B cell (primary cell): Measurements from ENCODE around the gene GALK1. TPM values are rescaled to one million over a fixed set of nuclear protein-coding genes. Genes with fewer than 3 reads are reported as not detected.
"Not testable (repeated sequence)": the region's sequence is repeated elsewhere in the genome, so short reads cannot be mapped to it uniquely, and the experiment has no call there.

Source experiments
- ATAC-seq: fragments of 200-7000 bp; cut with Tn5 transposase; one replicate; pipeline ENCODE4 v1.10.0; 2021; ENCODE audit warnings: low read depth, mild to moderate bottlenecking, moderate number of reproducible peaks, moderate library complexity
- CTCF ChIA-PET: fragments of 350-600 bp; sonication (Branson Sonifier 250); formaldehyde crosslinking; loops from one replicate; lab custom pipeline; 2021; ENCODE audit warnings: antibody characterized with exemption, inconsistent platforms; lab: Charles Lee
- POLR2A ChIA-PET: fragments of 350-600 bp; sonication (Branson Sonifier 250); formaldehyde crosslinking; loops from one replicate; lab custom pipeline; 2021; ENCODE audit warnings: antibody characterized with exemption; lab: Charles Lee
- DNase-seq: peaks from one replicate; pipeline ENCODE4 v3.0.0; 2013
- H2AFZ ChIP-seq: 2 replicates; pipeline ENCODE4 v1.6.1; 2012; ENCODE audit warnings: mild to moderate bottlenecking, low read depth, low read length; ENCODE audit not compliant: insufficient read depth, poor library complexity, severe bottlenecking
- H3K27ac ChIP-seq, 2 donors: 1 replicate in 1 of 2; 2 replicates in 1 of 2; pipeline ENCODE4 v1.5.1; 2012 to 2013; ENCODE audit warnings: low read length in 2 of 2, mild to moderate bottlenecking in 2 of 2, moderate library complexity in 1 of 2
- H3K27me3 ChIP-seq, 4 experiments: fragments of 200-600 bp in 1 of 4; sonication (generic) in 1 of 4; replicated peaks in 1 of 4; 1 replicate in 2 of 4; 2 replicates in 2 of 4; pipeline versions ENCODE4 v1.6.1 to v1.7.0; 2013 to 2016; ENCODE audit warnings: low read length in 3 of 4, mild to moderate bottlenecking in 2 of 4, mixed read lengths in 1 of 4, moderate library complexity in 1 of 4; ENCODE audit not compliant: insufficient read depth in 4 of 4, control insufficient read depth in 3 of 4; ENCODE audit errors: control extremely low read depth in 1 of 4
- H3K36me3 ChIP-seq, 2 experiments: replicated peaks in 1 of 2; 1 replicate in 1 of 2; 2 replicates in 1 of 2; pipeline versions ENCODE4 v1.6.1 to v1.7.1; 2013; ENCODE audit warnings: low read length in 1 of 2; ENCODE audit not compliant: insufficient read depth in 2 of 2, control insufficient read depth in 1 of 2; ENCODE audit errors: control extremely low read depth in 1 of 2, extremely low read depth in 1 of 2
- H3K4me1 ChIP-seq, 2 donors: fragments of 200-600 bp in 1 of 2; sonication (generic) in 1 of 2; 1 replicate in 1 of 2; 2 replicates in 1 of 2; pipeline versions ENCODE4 v1.5.1 to v1.6.1; 2013 to 2017; ENCODE audit warnings: low read length in 2 of 2; ENCODE audit not compliant: control insufficient read depth in 2 of 2, insufficient read depth in 2 of 2
- H3K4me2 ChIP-seq: replicated peaks from 2 replicates; pipeline ENCODE3; 2012; ENCODE audit warnings: mild to moderate bottlenecking, low read depth, low read length; ENCODE audit not compliant: poor library complexity, severe bottlenecking
- H3K4me3 ChIP-seq, 5 experiments: fragments of 200-600 bp in 1 of 5; sonication (generic) in 1 of 5; 1 replicate in 3 of 5; 2 replicates in 2 of 5; pipeline versions ENCODE4 v1.5.1 to v1.7.0; 2011 to 2016; ENCODE audit warnings: low read length in 4 of 5, mild to moderate bottlenecking in 4 of 5, low read depth in 2 of 5, control low read depth in 1 of 5, moderate library complexity in 1 of 5; ENCODE audit not compliant: insufficient read depth in 1 of 5; ENCODE audit errors: control extremely low read depth in 1 of 5, extremely low read depth in 1 of 5
- H3K79me2 ChIP-seq: fragments of 200-600 bp; sonication (generic); one replicate; pipeline ENCODE4 v1.6.0; 2016; ENCODE audit warnings: low read length; ENCODE audit not compliant: control insufficient read depth, insufficient read depth
- H3K9ac ChIP-seq: fragments of 200-600 bp; sonication (generic); 2 replicates; pipeline ENCODE4 v1.6.1; 2017; ENCODE audit warnings: mild to moderate bottlenecking, low read length, moderate library complexity
- H3K9me3 ChIP-seq, 3 donors: one replicate each; pipeline versions ENCODE4 v1.6.1 to v1.7.1; 2013; ENCODE audit warnings: low read length in 2 of 3; ENCODE audit not compliant: control insufficient read depth in 2 of 3, insufficient read depth in 1 of 3; ENCODE audit errors: control extremely low read depth in 1 of 3
- H4K20me1 ChIP-seq: 2 replicates; pipeline ENCODE4 v1.6.0; 2012; ENCODE audit warnings: mild to moderate bottlenecking, low read length; ENCODE audit not compliant: insufficient read depth, control insufficient read depth, poor library complexity, severe bottlenecking
- H3K27ac Mint-ChIP-seq: one replicate; pipeline ENCODE4 v1.8.0; 2021; ENCODE audit warnings: mixed read lengths
- H3K27me3 Mint-ChIP-seq: one replicate; pipeline ENCODE4 v1.8.0; 2021; ENCODE audit warnings: mixed read lengths
- H3K4me1 Mint-ChIP-seq: one replicate; pipeline ENCODE4 v1.8.0; 2021; ENCODE audit warnings: mixed read lengths
- H3K4me3 Mint-ChIP-seq: one replicate; pipeline ENCODE4 v1.8.0; 2021; ENCODE audit warnings: mixed read lengths
- H3K9me3 Mint-ChIP-seq: one replicate; pipeline ENCODE4 v1.8.0; 2022; ENCODE audit warnings: mixed read lengths; ENCODE audit not compliant: insufficient read depth
- CTCF ChIP-seq: fragments of 200-600 bp; IDR thresholded peaks from one replicate; pipeline ENCODE4 v1.8.0; 2022; ENCODE audit warnings: antibody characterized with exemption, mild to moderate bottlenecking
- EZH2 ChIP-seq: IDR thresholded peaks from 2 replicates; pipeline ENCODE4 v1.6.1; 2012; ENCODE audit warnings: borderline replicate concordance, low read depth, mild to moderate bottlenecking, moderate library complexity, low read length; ENCODE audit not compliant: insufficient read depth, poor library complexity, severe bottlenecking
- WGBS: methylation state at CpG from one replicate; pipeline ENCODE4 v1.1.5; 2013; ENCODE audit warnings: missing lambda C conversion rate; ENCODE audit not compliant: insufficient coverage; 5-methylcytosine and 5-hydroxymethylcytosine counted together
- intact Hi-C: fragments of 100-400 bp; cut with micrococcal nuclease; formaldehyde crosslinking; loops from one replicate; pipeline ENCODE4 v1.10.0; 2022
- polyA plus RNA-seq: library from polyadenylated mRNA; depleted of rRNA; stranded (reverse); fragments of >200 nt; gene quantifications from 2 replicates; pipeline ENCODE4 v1.2.3, GENCODE V29; 2012
- total RNA-seq, 2 donors: library from RNA; stranded (reverse); fragments of 120-200 nt in 1 of 2; gene quantifications; 1 replicate in 1 of 2; 2 replicates in 1 of 2; pipeline versions ENCODE4 v1.2.3 to v1.2.4, GENCODE V29; 2013 to 2022

The GALK1 gene
- total and polyA plus RNA-seq, 2 donors (not counting 1 experiment from before 2014, with no cell fraction given) = 29.8 to 37.4 TPM

DNA sequence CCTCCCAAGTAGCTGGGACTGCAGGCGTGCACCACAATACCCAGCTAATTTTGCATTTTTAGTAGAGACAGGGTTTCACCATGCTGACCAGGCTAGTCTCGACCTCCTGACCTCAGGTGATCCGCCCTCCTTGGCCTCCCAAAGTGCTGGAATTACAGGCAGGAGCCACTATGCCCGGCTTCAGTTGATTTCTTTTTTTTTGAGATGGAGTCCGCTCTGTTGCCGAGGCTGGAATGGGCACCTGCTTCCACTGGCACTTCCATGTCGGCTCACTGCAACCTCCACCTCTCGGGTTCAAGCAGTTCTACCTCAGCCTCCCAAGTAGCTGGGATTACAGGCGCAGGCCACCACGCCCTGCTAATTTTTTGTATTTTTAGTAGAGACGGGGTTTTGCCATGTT lies 45.8 kb upstream of the GALK1 start:
- H2AFZ ChIP-seq, H3K4me3 ChIP-seq, ATAC-seq, H3K27ac ChIP-seq, intact Hi-C loops, H3K27me3 ChIP-seq, H3K27ac Mint-ChIP-seq, H3K9me3 Mint-ChIP-seq, POLR2A ChIA-PET, H3K9me3 ChIP-seq, H3K4me3 Mint-ChIP-seq, H3K9ac ChIP-seq, DNase-seq, H3K27me3 Mint-ChIP-seq, H3K4me2 ChIP-seq: not testable (repeated sequence)
- Histone ChIP-seq H3K79me2 (peaks cover 23% of the 10 kb centered on the region), H4K20me1 (peaks cover 19% of the 10 kb centered on the region), H3K36me3 (peaks cover 0 to 55% of the 10 kb centered on the region in 2 experiments), H3K4me1 (peaks cover 0 to 12% of the 10 kb centered on the region in 2 donors)
- CTCF ChIA-PET = interaction anchor here (0.7 to 1.2 kb wide), 2 partner anchors 26 to 45 kb away, joined by 3 read pairs; partner anchors contain the start of genes UNK and WBP2
- H3K4me1 Mint-ChIP-seq = peaks cover 11% of the 10 kb centered on the region
- WGBS = 100% methylated on average over 7 of the region's 11 CpGs

GRCh38 chr17:75810216-75810615 lies 45.2 kb upstream of the GALK1 start:
- Histone ChIP-seq H3K27me3 (no peaks in the 10 kb centered on the region), H3K27ac (no peak overlapping the region), H3K9me3 (no peaks in the 10 kb centered on the region), H3K9ac (no peak overlapping the region), H4K20me1 (peaks cover 19% of the 10 kb centered on the region), H3K79me2 (peaks cover 24% of the 10 kb centered on the region), H3K36me3 (peaks cover 0 to 53% of the 10 kb centered on the region in 2 experiments), H3K4me3 (no peak overlapping the region), H2AFZ (no peak overlapping the region), H3K4me1 (peaks cover 0 to 12% of the 10 kb centered on the region in 2 donors), H3K4me2 (no peak overlapping the region)
- intact Hi-C loops = no loop called here
- Mint-ChIP-seq H3K27me3 (no peaks in the 10 kb centered on the region), H3K4me3 (no peak overlapping the region), H3K4me1 (peaks cover 11% of the 10 kb centered on the region), H3K27ac (no peak overlapping the region), H3K9me3 (no peaks in the 10 kb centered on the region)
- WGBS = 100% methylated on average over 1 of the region's 5 CpGs
- ATAC-seq (no peak), DNase-seq (no peak)
- no peak for TF ChIP-seq CTCF
- TF ChIP-seq EZH2 = no peak
- ChIA-PET CTCF (interaction anchor here (0.7 kb wide), 1 partner anchor 25 kb away, joined by 3 read pairs; the partner anchor contains the start of gene UNK), POLR2A (interaction anchor here (0.6 kb wide), 1 partner anchor 16 kb away, joined by 3 read pairs; no protein-coding TSS in a partner anchor)
